Neural progenitor cell (in vitro differentiated cells): ENCODE measurements around the gene PLEKHM1.
"Not testable (repeated sequence)": the region's sequence is repeated elsewhere in the genome, so short reads cannot be mapped to it uniquely, and the experiment has no call there.

Experiments used
- CTCF ChIP-seq: fragments of 200-600 bp; sonication (generic); IDR thresholded peaks from 2 replicates; pipeline ENCODE4 v1.5.1; 2017; ENCODE audit warnings: antibody characterized with exemption, mild to moderate bottlenecking
- EZH2 ChIP-seq: fragments of 200-600 bp; sonication (generic); IDR thresholded peaks from 2 replicates; pipeline ENCODE4 v1.6.1; 2017; ENCODE audit warnings: antibody characterized with exemption, mild to moderate bottlenecking, moderate library complexity
- EZH2phosphoT487 ChIP-seq: fragments of 200-600 bp; sonication (generic); IDR thresholded peaks from 2 replicates; pipeline ENCODE4 v1.6.1; 2017; ENCODE audit warnings: antibody characterized with exemption

GRCh38 chr17:45494556-45494955 is 4.0 kb upstream of the PLEKHM1 start:
- not testable (repeated sequence) for TF ChIP-seq CTCF, EZH2phosphoT487, EZH2
